K562 (cell line): ENCODE results near the gene AVPR1B. TPM values are rescaled to one million over a fixed set of nuclear protein-coding genes. Genes with fewer than 3 reads are reported as not detected.

Experiments used
- ARID2 ChIP-seq: fragments of 450-650 bp; IDR thresholded peaks from 2 replicates; pipeline ENCODE4 v1.6.1; 2017; ENCODE audit warnings: antibody characterized with exemption, mild to moderate bottlenecking
- ATF7 ChIP-seq: fragments of 450-650 bp; IDR thresholded peaks from 2 replicates; pipeline ENCODE4 v1.7.1; 2014; ENCODE audit warnings: mild to moderate bottlenecking, moderate library complexity
- CEBPG ChIP-seq, 3 experiments: fragments of 200-800 bp in 1 of 3; sonication (Bioruptor generic) in 1 of 3; sonication (generic) in 1 of 3; formaldehyde crosslinking in 1 of 3; IDR thresholded peaks in 2 of 3; conservative IDR thresholded peaks in 1 of 3; 2 replicates each; pipeline versions ENCODE4 v1.6.1 to v1.8.0; 2016 to 2022; ENCODE audit warnings: missing compliant biosample characterization in 2 of 3, missing genetic modification characterization in 2 of 3, mild to moderate bottlenecking in 1 of 3, missing genetic modification reagents in 1 of 3
- DIDO1 ChIP-seq: fragments of 450-650 bp; IDR thresholded peaks from 2 replicates; pipeline ENCODE4 v1.6.1; 2016; ENCODE audit warnings: low read depth, missing biosample characterization, missing genetic modification characterization
- DMBX1 ChIP-seq: fragments of 250-450 bp; sonication (Bioruptor Pico); IDR thresholded peaks from 2 replicates; pipeline ENCODE4 v1.8.0; 2022; ENCODE audit warnings: inconsistent platforms, mild to moderate bottlenecking, moderate library complexity, borderline replicate concordance
- FOS ChIP-seq: IDR thresholded peaks from 3 replicates; pipeline ENCODE4 v1.6.1; 2011; ENCODE audit not compliant: insufficient read length; ENCODE audit errors: extremely low read depth
- FOSL1 ChIP-seq: fragments of 200-800 bp; sonication (Bioruptor generic); conservative IDR thresholded peaks from 2 replicates; pipeline ENCODE4 v1.6.1; 2016; ENCODE audit warnings: missing genetic modification characterization, missing compliant biosample characterization
- NFRKB ChIP-seq: fragments of 450-650 bp; IDR thresholded peaks from 2 replicates; pipeline ENCODE4 v1.6.1; 2016; ENCODE audit warnings: low read depth
- POLR2AphosphoS2 ChIP-seq: IDR thresholded peaks from 2 replicates; pipeline ENCODE4 v1.6.1; 2012; ENCODE audit warnings: low read length, improper control_type of control experiment
- TEAD1 ChIP-seq, 2 experiments: fragments of 450-650 bp in 1 of 2; sonication (generic) in 1 of 2; formaldehyde crosslinking; IDR thresholded peaks; 2 replicates each; pipeline versions ENCODE4 v1.4.0 to v1.8.0; 2020 to 2022; ENCODE audit warnings: mild to moderate bottlenecking in 2 of 2, missing genetic modification reagents in 1 of 2
- THAP12 ChIP-seq: fragments of 250-450 bp; sonication (Bioruptor Pico); IDR thresholded peaks from 2 replicates; pipeline ENCODE4 v1.9.0; 2021; ENCODE audit warnings: mild to moderate bottlenecking, inconsistent platforms
- ZBTB5 ChIP-seq: fragments of 450-650 bp; IDR thresholded peaks from 2 replicates; pipeline ENCODE4 v1.6.1; 2017; ENCODE audit warnings: antibody characterized with exemption
- ZNF77 ChIP-seq: fragments of 250-450 bp; sonication (Bioruptor Pico); IDR thresholded peaks from 2 replicates; pipeline ENCODE4 v1.5.0; 2020
- polyA plus RNA-seq, 8 experiments: library from polyadenylated mRNA; depleted of rRNA in 4 of 8; stranded (reverse) in 5 of 8; unstranded in 3 of 8; fragments of >200 nt; fragmentation: Nextera tagmentation in 2 of 8; fragmentation: Illumina TruSeq in 1 of 8; extraction: Ambion mirVana in 2 of 8; extraction: Trizol in 1 of 8; gene quantifications; 2 replicates each; pipeline versions ENCODE4 v1.2.1 to v1.2.3, GENCODE V29; 2011 to 2014; ENCODE audit warnings: inconsistent platforms in 1 of 8, missing spikeins in 1 of 8
- total RNA-seq, 7 experiments: library from RNA; depleted of rRNA in 6 of 7; stranded (reverse); fragments of >200 nt in 6 of 7; fragmentation: Illumina TruSeq in 2 of 7; extraction: Trizol in 2 of 7; gene quantifications; 2 replicates each; pipeline versions ENCODE4 v1.2.1 to v1.2.3, GENCODE V29; 2011 to 2021; ENCODE audit warnings: low replicate concordance in 1 of 7

AVPR1B gene
- total and polyA plus RNA-seq, 9 of the 15 experiments (the other 6 are each of a cell fraction or from before 2014, with no cell fraction given), result not detected

GRCh38 chr1:206120406-206120805, 3.2 kb upstream of the AVPR1B start (continued):
- TF ChIP-seq THAP12 (CRISPR knock-in tag) (no peak), DIDO1 (no peak), TEAD1 (CRISPR knock-in tag; IDR thresholded peaks at IDR 0.05) (no peak), ARID2 (no peak), DMBX1 (CRISPR knock-in tag) (no peak), ZNF77 (CRISPR knock-in tag) (no peak), NFRKB (no peak), FOSL1 (no peak), FOS (no peak), CEBPG (CRISPR knock-in tag; IDR thresholded peaks at IDR 0.05) (no peak), CEBPG (tag; conservative IDR thresholded peaks at IDR 0.05 in 1 of 2, IDR thresholded peaks at IDR 0.05 in 1 of 2) (peak; percentile 55 to 91), ZBTB5 (no peak), POLR2AphosphoS2 (no peak), ATF7 (no peak)
- TF ChIP-seq, all 486 proteins: peak for 3
